GM18507 (cell line): Measurements from ENCODE around the gene NME5.
A peak's percentile ranks its signal among the peaks of the same experiment; 100 is the strongest.
"Not testable (repeated sequence)": the region's sequence is repeated elsewhere in the genome, so short reads cannot be mapped to it uniquely, and the experiment has no call there.

Source experiments
- DNase-seq: peaks from one replicate; pipeline ENCODE4 v3.0.0; 2011; ENCODE audit warnings: low read depth; ENCODE audit not compliant: insufficient read length; ENCODE audit errors: extremely low spot score
- FAIRE-seq: peaks from 2 replicates; lab custom pipeline; 2011; peaks lifted over from hg19 to GRCh38; lab: Jason Lieb, UNC

Gene NME5

GRCh38 chr5:138092301-138092700 is 46.9 kb downstream of the NME5 start:
- FAIRE-seq (no peak), DNase-seq (no peak)

GRCh38 chr5:138091685-138092084 is 47.5 kb downstream of the NME5 start:
- FAIRE-seq (no peak), DNase-seq (no peak)

- no peak for FAIRE-seq
Observed at GRCh38 chr5:138083702-138084101, 55.5 kb downstream of the NME5 start, which contains the start of gene WNT8A. TSS of gene WNT8A (plus strand) at chr5:138084033. CDS start at chr5:138084128, 95 bp downstream.

GRCh38 chr5:138082033-138082432 is 57.2 kb downstream of the NME5 start:
- FAIRE-seq, result peak; percentile 72
- no peak for DNase-seq

More at GRCh38 chr5:138083702-138084101, 55.5 kb downstream of the NME5 start, which contains the start of gene WNT8A:
- no peak for DNase-seq

GRCh38 chr5:138078006-138078643 is 61.1 kb downstream of the NME5 start:
- FAIRE-seq (no peak), DNase-seq (no peak)

- DNase-seq (peak; percentile 20), FAIRE-seq (peak; percentile 73)
Observed at GRCh38 chr5:138077064-138077696, 62.0 kb downstream of the NME5 start.

GRCh38 chr5:138070026-138070425 is 69.2 kb downstream of the NME5 start:
- DNase-seq, FAIRE-seq: not testable (repeated sequence)

- DNase-seq (peak; percentile 29), FAIRE-seq (peak; percentile 47)
Observed at GRCh38 chr5:138068742-138069600, 70.3 kb downstream of the NME5 start.

- no peak for FAIRE-seq
- DNase-seq, result no peak
Observed at GRCh38 chr5:138067945-138068344, 71.3 kb downstream of the NME5 start.
